Activated T-cell treated with anti-CD3 and anti-CD28 coated beads, Interleukin-2, amount 50 U/mL, for 72 hours (primary cell): ENCODE results near the gene OBP2B. TPM values are rescaled to one million over a fixed set of nuclear protein-coding genes. Genes with fewer than 3 reads are reported as not detected.
"Not testable (repeated sequence)": the region's sequence is repeated elsewhere in the genome, so short reads cannot be mapped to it uniquely, and the experiment has no call there.

Experiments used
- ATAC-seq, 2 donors: fragments of 150-1000 bp; cut with Tn5 transposase; replicated peaks in 1 of 2; 2 replicates each; pipeline ENCODE4 v1.10.0; 2021; ENCODE audit warnings: moderate library complexity in 2 of 2, mild to moderate bottlenecking in 1 of 2
- DNase-seq, 2 donors: peaks; one replicate each; pipeline ENCODE4 v3.0.0; 2021 to 2022; ENCODE audit warnings: mixed read lengths in 1 of 2
- H3K27ac Mint-ChIP-seq: one replicate; pipeline ENCODE4 v1.8.0; 2022; ENCODE audit warnings: mild to moderate bottlenecking, moderate library complexity, mixed read lengths
- H3K27me3 Mint-ChIP-seq: one replicate; pipeline ENCODE4 v1.8.0; 2022; ENCODE audit warnings: low read depth, mixed read lengths
- H3K36me3 Mint-ChIP-seq, 2 donors: one replicate each; pipeline ENCODE4 v1.8.0; 2022; ENCODE audit warnings: mixed read lengths in 2 of 2, mild to moderate bottlenecking in 1 of 2; ENCODE audit not compliant: insufficient read depth in 2 of 2
- H3K4me1 Mint-ChIP-seq: one replicate; pipeline ENCODE4 v1.8.0; 2022; ENCODE audit warnings: low read depth, mixed read lengths
- H3K4me3 Mint-ChIP-seq, 2 donors: one replicate each; pipeline ENCODE4 v1.8.0; 2022; ENCODE audit warnings: mild to moderate bottlenecking in 2 of 2, mixed read lengths in 2 of 2, moderate library complexity in 2 of 2
- H3K9me3 Mint-ChIP-seq, 2 donors: one replicate each; pipeline ENCODE4 v1.8.0; 2022; ENCODE audit warnings: mixed read lengths in 2 of 2
- total RNA-seq, 2 donors: library from RNA; stranded (reverse); gene quantifications; one replicate each; pipeline ENCODE4 v1.2.3, GENCODE V29; 2022

OBP2B gene
- total RNA-seq, 2 donors from 2014 or later = not detected

GRCh38 chr9:133248726-133249295, 39.8 kb upstream of the OBP2B start:
- Mint-ChIP-seq H3K4me3 (no peak overlapping the region), H3K27ac (no peak overlapping the region), H3K27me3 (peaks cover 16% of the 10 kb centered on the region), H3K4me1 (no peaks in the 10 kb centered on the region), H3K9me3 (no peaks in the 10 kb centered on the region), H3K36me3 (no peaks in the 10 kb centered on the region)
- DNase-seq (no peak), ATAC-seq (no peak)

- Mint-ChIP-seq H3K27me3 (peaks cover 16% of the 10 kb centered on the region), H3K9me3 (no peaks in the 10 kb centered on the region), H3K4me1 (no peaks in the 10 kb centered on the region), H3K27ac (no peak overlapping the region), H3K36me3 (no peaks in the 10 kb centered on the region), H3K4me3 (no peak overlapping the region)
- ATAC-seq (no peak), DNase-seq (no peak)
Measured at GRCh38 chr9:133247632-133248031, 38.6 kb upstream of the OBP2B start.

- H3K4me1 Mint-ChIP-seq = no peaks in the 10 kb centered on the region
- H3K4me3 Mint-ChIP-seq = no peak overlapping the region
- H3K27me3 Mint-ChIP-seq = peaks cover 16% of the 10 kb centered on the region
- H3K9me3 Mint-ChIP-seq = no peaks in the 10 kb centered on the region
- DNase-seq = no peak
- no peak for ATAC-seq
- no peak overlapping the region for H3K27ac Mint-ChIP-seq
- H3K36me3 Mint-ChIP-seq = no peaks in the 10 kb centered on the region
Measured at GRCh38 chr9:133246991-133247390, 37.9 kb upstream of the OBP2B start.

GRCh38 chr9:133246562-133246961, 37.5 kb upstream of the OBP2B start:
- Mint-ChIP-seq H3K4me1 (no peaks in the 10 kb centered on the region), H3K4me3 (no peak overlapping the region), H3K9me3 (no peaks in the 10 kb centered on the region), H3K27ac (no peak overlapping the region), H3K36me3 (no peaks in the 10 kb centered on the region), H3K27me3 (peaks cover 19% of the 10 kb centered on the region)
- ATAC-seq = no peak
- DNase-seq = no peak

- Mint-ChIP-seq H3K4me1 (peaks cover 12% of the 10 kb centered on the region), H3K36me3 (no peaks in the 10 kb centered on the region)
Measured at GRCh38 chr9:133242991-133243390, 33.9 kb upstream of the OBP2B start.

GRCh38 chr9:133242241-133242640, 33.2 kb upstream of the OBP2B start:
- ATAC-seq (no peak), DNase-seq (no peak)
- H3K4me3 Mint-ChIP-seq = no peak overlapping the region
- H3K27me3 Mint-ChIP-seq = peaks cover 20% of the 10 kb centered on the region
- H3K4me1 Mint-ChIP-seq = peaks cover 15% of the 10 kb centered on the region
- no peaks in the 10 kb centered on the region for H3K36me3 Mint-ChIP-seq
- H3K27ac Mint-ChIP-seq = no peak overlapping the region
- no peaks in the 10 kb centered on the region for H3K9me3 Mint-ChIP-seq

More at GRCh38 chr9:133242991-133243390, 33.9 kb upstream of the OBP2B start:
- ATAC-seq (no peak), DNase-seq (no peak)
- peaks cover 12% of the 10 kb centered on the region for H3K27me3 Mint-ChIP-seq
- H3K9me3 Mint-ChIP-seq = no peaks in the 10 kb centered on the region
- H3K4me3 Mint-ChIP-seq = no peak overlapping the region
- no peak overlapping the region for H3K27ac Mint-ChIP-seq

GRCh38 chr9:133239533-133240090, 30.6 kb upstream of the OBP2B start:
- no peaks in the 10 kb centered on the region for H3K9me3 Mint-ChIP-seq
- DNase-seq = no peak
- peaks cover 13% of the 10 kb centered on the region for H3K27me3 Mint-ChIP-seq
- no peaks in the 10 kb centered on the region for H3K36me3 Mint-ChIP-seq
- ATAC-seq = no peak
- peaks cover 15% of the 10 kb centered on the region for H3K4me1 Mint-ChIP-seq
- H3K27ac Mint-ChIP-seq = no peak overlapping the region
- H3K4me3 Mint-ChIP-seq = peak overlapping the region; percentile 79 to 81

GRCh38 chr9:133238851-133239532, 29.9 kb upstream of the OBP2B start:
- Mint-ChIP-seq H3K36me3 (no peaks in the 10 kb centered on the region), H3K27ac (no peak overlapping the region), H3K27me3 (peaks cover 13% of the 10 kb centered on the region), H3K9me3 (no peaks in the 10 kb centered on the region), H3K4me1 (peaks cover 15% of the 10 kb centered on the region), H3K4me3 (peak overlapping the region; percentile 79 to 81)
- peak; percentile 75 to 82 for DNase-seq
- peak; percentile 88 to 92 for ATAC-seq

GRCh38 chr9:133238272-133238850, 29.3 kb upstream of the OBP2B start:
- H3K36me3 Mint-ChIP-seq = no peaks in the 10 kb centered on the region
- H3K9me3 Mint-ChIP-seq = no peaks in the 10 kb centered on the region
- peak; percentile 74 to 79 for ATAC-seq
- no peak overlapping the region for H3K27ac Mint-ChIP-seq
- DNase-seq = peak; percentile 35 to 63
- peaks cover 13% of the 10 kb centered on the region for H3K27me3 Mint-ChIP-seq
- peak overlapping the region; percentile 79 to 81 for H3K4me3 Mint-ChIP-seq
- peaks cover 15% of the 10 kb centered on the region for H3K4me1 Mint-ChIP-seq

GRCh38 chr9:133237035-133237731, 28.1 kb upstream of the OBP2B start:
- Mint-ChIP-seq H3K36me3 (no peaks in the 10 kb centered on the region), H3K27me3 (peaks cover 13% of the 10 kb centered on the region), H3K27ac (peak overlapping the region; percentile 56), H3K4me3 (no peak overlapping the region), H3K4me1 (peaks cover 15% of the 10 kb centered on the region), H3K9me3 (no peaks in the 10 kb centered on the region)
- ATAC-seq (no peak), DNase-seq (no peak)

GRCh38 chr9:133236291-133237034, 27.4 kb upstream of the OBP2B start:
- H3K36me3 Mint-ChIP-seq, H3K4me3 Mint-ChIP-seq: not testable (repeated sequence)
- peaks cover 15% of the 10 kb centered on the region for H3K4me1 Mint-ChIP-seq

GRCh38 chr9:133235549-133236222, 26.6 kb upstream of the OBP2B start:
- ATAC-seq = no peak

More at GRCh38 chr9:133236291-133237034, 27.4 kb upstream of the OBP2B start:
- H3K27me3 Mint-ChIP-seq, H3K27ac Mint-ChIP-seq, ATAC-seq, DNase-seq, H3K9me3 Mint-ChIP-seq: not testable (repeated sequence)

More at GRCh38 chr9:133235549-133236222, 26.6 kb upstream of the OBP2B start:
- Mint-ChIP-seq H3K27ac (no peak overlapping the region), H3K4me1 (peaks cover 15% of the 10 kb centered on the region), H3K36me3 (no peaks in the 10 kb centered on the region), H3K27me3 (peaks cover 8% of the 10 kb centered on the region), H3K9me3 (no peaks in the 10 kb centered on the region), H3K4me3 (no peak overlapping the region)
- no peak for DNase-seq
